ENCODE results near the gene CSK. TPM values are rescaled to one million over a fixed set of nuclear protein-coding genes. Genes with fewer than 3 reads are reported as not detected.

The CSK gene
- total RNA-seq, 2 experiments from 2014 or later = 114 to 118 TPM

DNA sequence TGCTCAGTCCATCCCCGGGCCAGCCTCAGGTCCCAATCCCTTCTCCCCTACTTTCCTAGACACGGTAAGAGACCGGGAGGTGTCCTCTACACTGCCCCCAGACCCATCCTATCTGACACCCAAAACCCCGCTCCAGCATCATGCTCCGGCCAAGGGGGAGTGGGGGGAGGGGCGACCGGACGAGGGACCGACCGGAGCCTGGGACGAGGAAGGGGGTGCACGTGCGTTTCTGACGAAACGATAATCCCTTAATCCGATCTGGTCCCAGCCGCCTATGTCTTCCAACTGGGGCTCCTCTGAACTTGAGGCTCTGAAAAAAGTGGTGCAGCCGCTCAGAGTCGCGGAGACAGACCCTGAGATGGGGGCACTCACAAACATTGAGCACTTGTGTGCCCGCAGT, 45.0 kb downstream of the CSK start:
- ChIA-PET POLR2A (interaction anchor here (1.5 kb wide), 1 partner anchor 211 kb away, joined by 4 read pairs; the partner anchor contains the start of gene CLK3), CTCF (interaction anchor here (1.0 kb wide), 1 partner anchor 33 kb away, joined by 5 read pairs; no protein-coding TSS in a partner anchor)
- Mint-ChIP-seq H3K4me1 (ENCODE audit: low read depth) (no peaks in the 10 kb centered on the region), H3K4me3 (no peak overlapping the region), H3K9me3 (no peaks in the 10 kb centered on the region), H3K36me3 (ENCODE audit: low read depth) (no peaks in the 10 kb centered on the region), H3K27ac (no peak overlapping the region), H3K27me3 (peaks cover 33% of the 10 kb centered on the region)
- TF ChIP-seq, protein P1, sequence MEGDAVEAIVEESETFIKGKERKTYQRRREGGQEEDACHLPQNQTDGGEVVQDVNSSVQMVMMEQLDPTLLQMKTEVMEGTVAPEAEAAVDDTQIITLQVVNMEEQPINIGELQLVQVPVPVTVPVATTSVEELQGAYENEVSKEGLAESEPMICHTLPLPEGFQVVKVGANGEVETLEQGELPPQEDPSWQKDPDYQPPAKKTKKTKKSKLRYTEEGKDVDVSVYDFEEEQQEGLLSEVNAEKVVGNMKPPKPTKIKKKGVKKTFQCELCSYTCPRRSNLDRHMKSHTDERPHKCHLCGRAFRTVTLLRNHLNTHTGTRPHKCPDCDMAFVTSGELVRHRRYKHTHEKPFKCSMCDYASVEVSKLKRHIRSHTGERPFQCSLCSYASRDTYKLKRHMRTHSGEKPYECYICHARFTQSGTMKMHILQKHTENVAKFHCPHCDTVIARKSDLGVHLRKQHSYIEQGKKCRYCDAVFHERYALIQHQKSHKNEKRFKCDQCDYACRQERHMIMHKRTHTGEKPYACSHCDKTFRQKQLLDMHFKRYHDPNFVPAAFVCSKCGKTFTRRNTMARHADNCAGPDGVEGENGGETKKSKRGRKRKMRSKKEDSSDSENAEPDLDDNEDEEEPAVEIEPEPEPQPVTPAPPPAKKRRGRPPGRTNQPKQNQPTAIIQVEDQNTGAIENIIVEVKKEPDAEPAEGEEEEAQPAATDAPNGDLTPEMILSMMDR (IDR thresholded peaks at IDR 0.05) = no peak
- H3K4me1 ChIP-seq (ENCODE audit: insufficient read depth, low read length) = peaks cover 6% of the 10 kb centered on the region
- H3K9me3 ChIP-seq (ENCODE audit: control insufficient read depth in 1 of 2, insufficient read depth in 1 of 2, low read length in 2 of 2) = peaks cover 0 to 8% of the 10 kb centered on the region in 2 experiments
- DNase-seq = no peak
- no peaks in the 10 kb centered on the region for H3K36me3 ChIP-seq (ENCODE audit: insufficient read depth, low read length)
- peaks cover 20% of the 10 kb centered on the region in 2 experiments for H3K27me3 ChIP-seq (ENCODE audit: control insufficient read depth in 1 of 2, insufficient read depth in 2 of 2, low read length in 2 of 2)
- ATAC-seq (ENCODE audit: poor library complexity) = no peak
- no peak overlapping the region for H3K4me3 ChIP-seq (ENCODE audit: low read length)
- H3K27ac ChIP-seq (ENCODE audit: low read depth in 1 of 2, low read length in 2 of 2) = no peak overlapping the region
- intact Hi-C loops (cut with DNase I, micrococcal nuclease) = loop anchor here in 1 of 2 experiments (2.0 kb wide), 1 partner anchor 168 kb away; the partner anchor contains the start of gene SCAMP5

DNA sequence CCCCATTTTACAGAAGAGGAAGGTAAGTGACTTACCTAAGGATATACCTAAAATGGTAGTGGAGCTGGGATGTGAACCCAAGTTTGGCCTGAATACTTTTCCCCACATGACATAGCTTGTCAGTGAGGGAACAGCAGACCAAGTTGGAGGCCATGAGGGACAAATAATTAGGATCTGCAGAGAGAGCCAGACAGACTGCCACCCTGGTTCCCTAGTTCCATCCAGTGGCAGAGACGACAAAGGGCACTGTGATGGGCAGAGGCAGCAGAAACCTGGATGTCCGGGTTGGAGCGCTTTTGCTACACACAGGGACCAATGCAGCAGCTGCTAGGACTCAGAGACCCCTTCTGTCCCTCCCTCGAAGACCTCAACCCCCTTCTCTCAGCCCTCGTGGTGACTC, 45.7 kb downstream of the CSK start:
- no peak for ATAC-seq (ENCODE audit: poor library complexity)
- no peaks in the 10 kb centered on the region for H3K36me3 Mint-ChIP-seq (ENCODE audit: low read depth)
- Histone ChIP-seq H3K9me3 (ENCODE audit: control insufficient read depth in 1 of 2, insufficient read depth in 1 of 2, low read length in 2 of 2) (peaks cover 0 to 8% of the 10 kb centered on the region in 2 experiments), H3K4me1 (ENCODE audit: insufficient read depth, low read length) (peaks cover 6% of the 10 kb centered on the region), H3K36me3 (ENCODE audit: insufficient read depth, low read length) (no peaks in the 10 kb centered on the region), H3K4me3 (ENCODE audit: low read length) (no peak overlapping the region), H3K27me3 (ENCODE audit: control insufficient read depth in 1 of 2, insufficient read depth in 2 of 2, low read length in 2 of 2) (peaks cover 20% of the 10 kb centered on the region in 2 experiments), H3K27ac (ENCODE audit: low read depth in 1 of 2, low read length in 2 of 2) (no peak overlapping the region)
- H3K27me3 Mint-ChIP-seq = peaks cover 33% of the 10 kb centered on the region
- TF ChIP-seq, protein P1 (IDR thresholded peaks at IDR 0.05) = no peak
- H3K4me3 Mint-ChIP-seq = no peak overlapping the region
- H3K9me3 Mint-ChIP-seq = no peaks in the 10 kb centered on the region
- no peaks in the 10 kb centered on the region for H3K4me1 Mint-ChIP-seq (ENCODE audit: low read depth)
- no peak overlapping the region for H3K27ac Mint-ChIP-seq
- intact Hi-C loops (cut with DNase I, micrococcal nuclease) = loop anchor here in 1 of 2 experiments (2.0 kb wide), 1 partner anchor 167 kb away; the partner anchor contains the start of gene SCAMP5
- no peak for DNase-seq
- CTCF ChIA-PET = no interaction called here
- POLR2A ChIA-PET = interaction anchor here (1.5 kb wide), 1 partner anchor 211 kb away, joined by 4 read pairs; the partner anchor contains the start of gene CLK3

DNA sequence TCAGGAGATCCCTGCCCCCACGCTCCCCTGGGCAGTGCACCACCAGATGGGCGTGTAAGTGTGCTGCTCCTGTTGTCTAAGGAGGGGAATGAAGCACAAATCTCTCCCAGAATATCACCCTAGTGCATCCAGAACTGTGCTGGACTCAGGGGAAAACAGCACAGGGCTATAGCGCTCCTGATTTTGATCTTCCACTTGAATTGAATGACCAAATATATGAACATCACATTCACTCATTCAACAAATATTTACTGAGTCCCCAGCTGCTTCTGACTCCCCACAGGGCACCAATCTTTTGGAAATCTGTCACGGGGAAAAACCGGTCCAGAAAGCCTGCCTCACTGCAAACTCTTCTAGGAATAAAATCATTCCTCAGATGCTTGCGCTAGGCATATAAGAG, 47.0 kb downstream of the CSK start:
- CTCF ChIA-PET = no interaction called here
- POLR2A ChIA-PET = interaction anchor here (0.9 kb wide), 1 partner anchor 41 kb away, joined by 3 read pairs; no protein-coding TSS in a partner anchor
- Mint-ChIP-seq H3K27me3 (peaks cover 33% of the 10 kb centered on the region), H3K4me3 (no peak overlapping the region), H3K9me3 (no peaks in the 10 kb centered on the region), H3K4me1 (ENCODE audit: low read depth) (no peaks in the 10 kb centered on the region), H3K27ac (no peak overlapping the region), H3K36me3 (ENCODE audit: low read depth) (no peaks in the 10 kb centered on the region)
- H3K4me3 ChIP-seq (ENCODE audit: low read length) = no peak overlapping the region
- peaks cover 6% of the 10 kb centered on the region for H3K4me1 ChIP-seq (ENCODE audit: insufficient read depth, low read length)
- TF ChIP-seq, protein P1 (IDR thresholded peaks at IDR 0.05) = no peak
- ATAC-seq (ENCODE audit: poor library complexity) (no peak), DNase-seq (no peak)
- peaks cover 20% of the 10 kb centered on the region in 2 experiments for H3K27me3 ChIP-seq (ENCODE audit: control insufficient read depth in 1 of 2, insufficient read depth in 2 of 2, low read length in 2 of 2)
- no peaks in the 10 kb centered on the region for H3K36me3 ChIP-seq (ENCODE audit: insufficient read depth, low read length)
- intact Hi-C loops (cut with DNase I, micrococcal nuclease) = no loop called here
- H3K9me3 ChIP-seq (ENCODE audit: control insufficient read depth in 1 of 2, insufficient read depth in 1 of 2, low read length in 2 of 2) = peaks cover 0 to 8% of the 10 kb centered on the region in 2 experiments
- no peak overlapping the region for H3K27ac ChIP-seq (ENCODE audit: low read depth in 1 of 2, low read length in 2 of 2)

Data from CD4-positive, alpha-beta T cell (primary cell).